Aorta (tissue), 5 donors: ENCODE measurements around the gene LARP1B. TPM values are rescaled to one million over a fixed set of nuclear protein-coding genes. Genes with fewer than 3 reads are reported as not detected.

Experiments
- ATAC-seq: fragments of 200-7000 bp; cut with Tn5 transposase; one replicate; pipeline ENCODE4 v1.9.1; 2022; ENCODE audit warnings: moderate library complexity; ENCODE audit not compliant: low FRiP score
- DNase-seq, 2 donors: peaks; one replicate each; pipeline ENCODE4 v3.0.0-alpha.2; 2020
- H3K27ac ChIP-seq, 2 donors: one replicate each; pipeline ENCODE4 v1.5.1; 2013; ENCODE audit warnings: low read length in 2 of 2, mild to moderate bottlenecking in 2 of 2, moderate library complexity in 2 of 2, control low read depth in 1 of 2, inconsistent platforms in 1 of 2, low read depth in 1 of 2
- H3K27me3 ChIP-seq, 2 donors: one replicate each; pipeline ENCODE4 v1.6.1; 2013; ENCODE audit warnings: control low read depth in 1 of 2, low read length in 1 of 2, mild to moderate bottlenecking in 1 of 2, moderate library complexity in 1 of 2; ENCODE audit not compliant: insufficient read depth in 2 of 2, control insufficient read depth in 1 of 2
- H3K36me3 ChIP-seq, 2 donors: one replicate each; pipeline ENCODE4 v1.6.1; 2013; ENCODE audit warnings: control low read depth in 1 of 2, low read length in 1 of 2, mild to moderate bottlenecking in 1 of 2; ENCODE audit not compliant: insufficient read depth in 2 of 2, control insufficient read depth in 1 of 2
- H3K4me1 ChIP-seq, 2 donors: one replicate each; pipeline ENCODE4 v1.6.1; 2013; ENCODE audit warnings: low read length in 2 of 2, control low read depth in 1 of 2, mild to moderate bottlenecking in 1 of 2, moderate library complexity in 1 of 2; ENCODE audit not compliant: insufficient read depth in 2 of 2, control insufficient read depth in 1 of 2
- H3K4me3 ChIP-seq, 2 donors: one replicate each; pipeline ENCODE4 v1.5.1; 2013; ENCODE audit warnings: low read length in 2 of 2, control low read depth in 1 of 2, mild to moderate bottlenecking in 1 of 2
- H3K9me3 ChIP-seq: one replicate; pipeline ENCODE4 v1.6.1; 2013; ENCODE audit warnings: mild to moderate bottlenecking, low read length; ENCODE audit not compliant: control insufficient read depth
- WGBS, 2 donors: extraction: QIAGEN DNeasy Blood & Tissue Kit; methylation state at CpG; one replicate each; pipeline ENCODE4 v1.1.7; 2013; 5-methylcytosine and 5-hydroxymethylcytosine counted together
- intact Hi-C, 2 donors: fragments of 100-400 bp; cut with DNase I; formaldehyde crosslinking; loops; one replicate each; pipeline versions ENCODE4 v1.14.2 to v1.15.0; 2022
- polyA plus RNA-seq, 2 donors: library from polyadenylated mRNA; stranded (reverse); fragments of 200-250 nt; gene quantifications; one replicate each; pipeline ENCODE4 v1.2.3, GENCODE V29; 2013
- total RNA-seq, 2 donors: library from RNA; stranded (reverse); fragmentation: NEBNext Ultra II Directional; extraction: Animal tissue kit (Norgen Biotek cat#: 25700); gene quantifications; one replicate each; pipeline ENCODE4 v1.2.1, GENCODE V29; 2021
- donor health status: healthy with polysubstance abuse.
- donor health status: Bipolar disorder and iron deficiency.
- donor health status: DM: no; HTN: no; CAD: no.
- donor health status: DM: no; HTN: no; CAD: no.
- donor health status: DM: yes; HTN: yes; CAD: no.

LARP1B gene
- total and polyA plus RNA-seq, 4 donors = 14.1 to 23.9 (median 18.3) TPM

GRCh38 chr4:128166982-128167381 is 105.9 kb downstream of the LARP1B start:
- WGBS, 2 donors = 84 to 96% methylated on average over 2 of the region's 2 CpGs
- ATAC-seq (no peak), DNase-seq (no peak)
- no peaks in the 10 kb centered on the region for H3K36me3 ChIP-seq
- no peaks in the 10 kb centered on the region for H3K9me3 ChIP-seq
- no peak overlapping the region for H3K4me3 ChIP-seq
- no peaks in the 10 kb centered on the region for H3K27me3 ChIP-seq
- no peak overlapping the region for H3K27ac ChIP-seq
- intact Hi-C loops = no loop called here
- peaks cover 0 to 2% of the 10 kb centered on the region in 2 donors for H3K4me1 ChIP-seq

- Histone ChIP-seq H3K27me3 (no peaks in the 10 kb centered on the region), H3K9me3 (no peaks in the 10 kb centered on the region), H3K27ac (no peak overlapping the region), H3K36me3 (no peaks in the 10 kb centered on the region), H3K4me3 (no peak overlapping the region), H3K4me1 (no peaks in the 10 kb centered on the region)
- intact Hi-C loops = no loop called here
- 97 to 99% methylated on average over 2 of the region's 2 CpGs for WGBS, 2 donors
- ATAC-seq (no peak), DNase-seq (no peak)
Observed at GRCh38 chr4:128168701-128169100, 107.6 kb downstream of the LARP1B start.

- DNase-seq = no peak
- H3K9me3 ChIP-seq = no peaks in the 10 kb centered on the region
- intact Hi-C loops = no loop called here
- no peak for ATAC-seq
- H3K27ac ChIP-seq = no peak overlapping the region
- H3K4me3 ChIP-seq = no peak overlapping the region
- no peaks in the 10 kb centered on the region for H3K4me1 ChIP-seq
- H3K27me3 ChIP-seq = no peaks in the 10 kb centered on the region
- H3K36me3 ChIP-seq = no peaks in the 10 kb centered on the region
Observed at GRCh38 chr4:128169245-128169644, 108.1 kb downstream of the LARP1B start.

- Histone ChIP-seq H3K9me3 (no peaks in the 10 kb centered on the region), H3K27me3 (no peaks in the 10 kb centered on the region), H3K4me1 (no peaks in the 10 kb centered on the region), H3K36me3 (peaks cover 0 to 3% of the 10 kb centered on the region in 2 donors), H3K4me3 (no peak overlapping the region), H3K27ac (no peak overlapping the region)
- intact Hi-C loops = no loop called here
- ATAC-seq (no peak), DNase-seq (no peak)
- WGBS, 2 donors = 89 to 96% methylated on average over 1 of the region's 1 CpG
Observed at GRCh38 chr4:128176643-128177042, 115.5 kb downstream of the LARP1B start.

- no peak for ATAC-seq
- Histone ChIP-seq H3K4me1 (no peaks in the 10 kb centered on the region), H3K36me3 (peaks cover 0 to 3% of the 10 kb centered on the region in 2 donors), H3K27ac (no peak overlapping the region), H3K4me3 (no peak overlapping the region), H3K9me3 (no peaks in the 10 kb centered on the region), H3K27me3 (no peaks in the 10 kb centered on the region)
- WGBS, 2 donors = 84 to 91% methylated on average over 1 of the region's 1 CpG
- DNase-seq = no peak
- intact Hi-C loops = no loop called here
Observed at GRCh38 chr4:128177498-128177897, 116.4 kb downstream of the LARP1B start.

GRCh38 chr4:128186623-128187022 is 125.5 kb downstream of the LARP1B start:
- no peaks in the 10 kb centered on the region for H3K4me1 ChIP-seq
- no peak for ATAC-seq
- DNase-seq = no peak
- H3K4me3 ChIP-seq = no peak overlapping the region
- intact Hi-C loops = no loop called here
- H3K27me3 ChIP-seq = no peaks in the 10 kb centered on the region
- no peaks in the 10 kb centered on the region for H3K9me3 ChIP-seq
- WGBS, 2 donors = 98 to 99% methylated on average over 2 of the region's 2 CpGs
- H3K36me3 ChIP-seq = no peaks in the 10 kb centered on the region
- no peak overlapping the region for H3K27ac ChIP-seq

GRCh38 chr4:128191115-128191781 is 130.1 kb downstream of the LARP1B start:
- 4 to 5% methylated on average over 5 of the region's 5 CpGs for WGBS, 2 donors
- Histone ChIP-seq H3K9me3 (no peaks in the 10 kb centered on the region), H3K27me3 (no peaks in the 10 kb centered on the region), H3K4me1 (no peaks in the 10 kb centered on the region), H3K27ac (no peak overlapping the region), H3K36me3 (no peaks in the 10 kb centered on the region), H3K4me3 (no peak overlapping the region)
- ATAC-seq (peak; percentile 91), DNase-seq (peak; percentile 69 to 79)
- intact Hi-C loops = loop anchor here (5.0 to 10.0 kb wide), 2 partner anchors 264 to 671 kb away; no protein-coding TSS in a partner anchor

GRCh38 chr4:128220286-128221235 is 159.4 kb downstream of the LARP1B start:
- Histone ChIP-seq H3K4me3 (no peak overlapping the region), H3K9me3 (no peaks in the 10 kb centered on the region), H3K36me3 (no peaks in the 10 kb centered on the region), H3K27ac (no peak overlapping the region), H3K4me1 (no peaks in the 10 kb centered on the region), H3K27me3 (no peaks in the 10 kb centered on the region)
- DNase-seq = no peak
- no peak for ATAC-seq
- intact Hi-C loops = loop anchor here in 1 of 2 donors (5.0 kb wide), 1 partner anchor 67 kb away; the partner anchor contains the start of gene PGRMC2
- WGBS, 2 donors = 24 to 39% methylated on average over 8 of the region's 8 CpGs
